IPS DF 6.9 (cell line): ENCODE results near the gene LCN6.

ENCODE experiments used
- DNase-seq: peaks from one replicate; pipeline ENCODE4 v3.0.0-alpha.2; 2013; ENCODE audit warnings: low read depth, low spot score
- H3K27ac ChIP-seq: one replicate; pipeline ENCODE4 v1.5.1; 2013; ENCODE audit warnings: low read length, control low read depth
- H3K27me3 ChIP-seq: 2 replicates; pipeline ENCODE4 v1.6.1; 2013; ENCODE audit warnings: mild to moderate bottlenecking, low read length; ENCODE audit not compliant: control insufficient read depth, insufficient read depth
- H3K36me3 ChIP-seq: 2 replicates; pipeline ENCODE4 v1.6.1; 2013; ENCODE audit warnings: low read length; ENCODE audit not compliant: control insufficient read depth, insufficient read depth
- H3K4me1 ChIP-seq: 2 replicates; pipeline ENCODE4 v1.6.1; 2013; ENCODE audit warnings: low read length; ENCODE audit not compliant: control insufficient read depth, insufficient read depth
- H3K4me3 ChIP-seq: 2 replicates; pipeline ENCODE4 v1.5.1; 2013; ENCODE audit warnings: mild to moderate bottlenecking, low read length
- H3K9me3 ChIP-seq: 2 replicates; pipeline ENCODE4 v1.6.1; 2013; ENCODE audit warnings: low read length, inconsistent platforms; ENCODE audit not compliant: control insufficient read depth, insufficient read depth
- WGBS: extraction: QIAGEN DNeasy Blood & Tissue Kit; methylation state at CpG from one replicate; pipeline ENCODE4 v1.1.7; 2013; ENCODE audit warnings: mixed read lengths, missing lambda C conversion rate; ENCODE audit not compliant: insufficient read length, insufficient coverage; 5-methylcytosine and 5-hydroxymethylcytosine counted together

Gene LCN6

DNA sequence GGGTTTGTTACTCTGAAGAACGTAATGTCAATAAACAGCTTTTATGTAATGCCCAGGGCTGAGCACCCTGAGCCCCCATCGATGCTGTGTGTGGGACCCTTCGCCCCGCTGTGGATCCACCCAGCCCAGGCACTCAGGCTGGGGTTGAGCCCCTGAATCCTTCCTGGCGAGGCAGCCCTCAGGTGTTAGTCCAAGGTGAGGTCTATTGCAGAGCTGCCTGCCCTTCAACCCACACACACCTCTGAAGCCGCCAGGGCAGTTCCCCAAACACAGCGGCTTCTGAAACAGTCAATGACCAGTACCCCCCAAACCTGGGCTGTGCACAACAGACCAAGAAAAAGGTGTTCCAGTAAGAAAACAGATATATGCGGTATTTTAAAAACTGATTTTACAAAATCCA lies 24.3 kb downstream of the LCN6 start:
- DNase-seq, result no peak
- Histone ChIP-seq H3K4me1 (no peaks in the 10 kb centered on the region; the same call in 1 of the 2 replicates), H3K27ac (no peak overlapping the region), H3K4me3 (no peak overlapping the region), H3K36me3 (peaks cover 33% of the 10 kb centered on the region), H3K9me3 (no peaks in the 10 kb centered on the region), H3K27me3 (no peaks in the 10 kb centered on the region)
- no CpG with 5 or more reads among the region's 8 CpGs for WGBS

DNA sequence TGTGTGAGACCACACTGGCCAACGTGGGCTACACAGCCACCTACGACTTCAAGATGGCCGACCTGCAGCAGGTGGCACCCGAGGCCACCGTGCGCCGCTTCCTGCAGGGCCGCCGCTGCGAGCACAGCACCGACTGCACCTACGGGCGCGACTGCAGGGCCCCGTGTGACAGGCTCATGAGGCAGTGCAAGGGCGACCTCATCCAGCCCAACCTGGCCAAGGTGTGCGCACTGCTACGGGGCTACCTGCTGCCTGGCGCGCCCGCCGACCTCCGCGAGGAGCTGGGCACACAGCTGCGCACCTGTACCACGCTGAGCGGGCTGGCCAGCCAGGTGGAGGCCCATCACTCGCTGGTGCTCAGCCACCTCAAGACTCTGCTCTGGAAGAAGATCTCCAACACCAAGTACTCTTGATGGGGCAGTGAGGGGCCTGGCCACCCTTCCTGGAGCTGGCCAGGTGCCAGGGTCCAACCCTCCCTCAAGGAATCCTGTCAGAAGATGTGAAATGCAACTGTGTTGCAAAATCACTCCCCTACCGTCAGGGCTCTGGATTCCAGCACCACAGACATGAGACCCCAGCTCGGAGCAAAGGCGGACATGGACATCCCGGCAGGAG lies 24.9 kb downstream of the LCN6 start:
- DNase-seq, result no peak
- no peaks in the 10 kb centered on the region for H3K27me3 ChIP-seq
- H3K4me1 ChIP-seq, result no peaks in the 10 kb centered on the region; the same call in 1 of the 2 replicates
- no peak overlapping the region for H3K27ac ChIP-seq
- H3K36me3 ChIP-seq, result peaks cover 33% of the 10 kb centered on the region
- no peak overlapping the region for H3K4me3 ChIP-seq
- no peaks in the 10 kb centered on the region for H3K9me3 ChIP-seq
- WGBS, result no CpG with 5 or more reads among the region's 32 CpGs

DNA sequence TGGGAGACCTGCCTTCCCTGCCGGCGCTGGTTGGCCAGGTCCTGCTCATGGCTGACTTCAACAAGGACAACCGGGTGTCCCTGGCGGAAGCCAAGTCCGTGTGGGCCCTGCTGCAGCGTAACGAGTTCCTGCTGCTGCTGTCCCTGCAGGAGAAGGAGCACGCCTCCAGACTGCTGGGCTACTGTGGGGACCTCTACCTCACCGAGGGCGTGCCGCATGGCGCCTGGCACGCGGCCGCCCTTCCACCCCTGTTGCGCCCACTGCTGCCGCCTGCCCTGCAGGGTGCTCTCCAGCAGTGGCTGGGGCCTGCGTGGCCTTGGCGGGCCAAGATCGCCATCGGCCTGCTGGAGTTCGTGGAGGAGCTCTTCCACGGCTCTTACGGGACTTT lies 25.4 kb downstream of the LCN6 start:
- peaks cover 33% of the 10 kb centered on the region for H3K36me3 ChIP-seq
- no peak for DNase-seq
- no peaks in the 10 kb centered on the region for H3K27me3 ChIP-seq
- no peak overlapping the region for H3K27ac ChIP-seq
- H3K4me3 ChIP-seq, result no peak overlapping the region
- no peaks in the 10 kb centered on the region for H3K9me3 ChIP-seq
- WGBS, result no CpG with 5 or more reads among the region's 24 CpGs
- H3K4me1 ChIP-seq, result no peaks in the 10 kb centered on the region; the same call in 1 of the 2 replicates

DNA sequence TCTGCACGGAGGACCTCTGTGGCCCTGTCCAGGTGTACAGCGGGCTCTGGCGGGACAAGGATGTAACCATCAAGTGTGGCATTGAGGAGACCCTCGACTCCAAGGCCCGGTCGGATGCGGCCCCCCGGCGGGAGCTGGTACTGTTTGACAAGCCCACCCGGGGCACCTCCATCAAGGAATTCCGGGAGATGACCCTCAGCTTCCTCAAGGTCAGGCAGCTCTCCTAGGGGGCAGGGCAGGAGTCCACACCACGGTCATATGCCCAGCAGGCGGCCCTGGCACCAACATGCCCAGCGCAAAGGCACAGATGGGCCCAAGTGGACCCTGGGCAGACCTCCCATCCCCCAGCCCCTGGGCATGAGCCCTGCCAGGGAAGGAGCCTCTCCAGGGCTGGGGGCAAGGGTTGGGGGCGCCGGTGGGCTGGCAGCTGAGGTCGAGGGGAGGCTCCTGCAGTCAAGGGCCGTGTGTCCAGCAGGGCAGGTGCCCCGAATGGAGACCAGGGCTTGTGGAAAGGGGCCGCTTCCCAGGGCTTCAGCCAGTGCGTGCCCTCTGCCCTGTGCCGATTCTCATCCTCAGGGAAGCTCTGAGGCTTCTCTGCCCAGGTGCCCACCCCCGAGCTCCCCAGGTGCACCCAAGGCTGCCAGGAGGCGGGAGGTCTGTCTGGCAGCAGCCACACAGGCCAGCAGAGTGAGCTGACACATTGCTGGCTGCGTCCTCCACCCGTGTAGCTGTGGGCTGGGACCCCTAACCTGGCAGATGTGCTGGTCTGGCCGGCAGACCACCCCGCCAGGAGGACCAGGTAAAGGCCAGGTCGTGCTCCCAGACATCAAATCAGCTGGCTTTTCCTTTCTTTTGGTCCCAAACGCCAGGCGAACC lies 26.0 kb downstream of the LCN6 start:
- WGBS, result no CpG with 5 or more reads among the region's 31 CpGs
- H3K36me3 ChIP-seq, result peaks cover 33% of the 10 kb centered on the region

DNA sequence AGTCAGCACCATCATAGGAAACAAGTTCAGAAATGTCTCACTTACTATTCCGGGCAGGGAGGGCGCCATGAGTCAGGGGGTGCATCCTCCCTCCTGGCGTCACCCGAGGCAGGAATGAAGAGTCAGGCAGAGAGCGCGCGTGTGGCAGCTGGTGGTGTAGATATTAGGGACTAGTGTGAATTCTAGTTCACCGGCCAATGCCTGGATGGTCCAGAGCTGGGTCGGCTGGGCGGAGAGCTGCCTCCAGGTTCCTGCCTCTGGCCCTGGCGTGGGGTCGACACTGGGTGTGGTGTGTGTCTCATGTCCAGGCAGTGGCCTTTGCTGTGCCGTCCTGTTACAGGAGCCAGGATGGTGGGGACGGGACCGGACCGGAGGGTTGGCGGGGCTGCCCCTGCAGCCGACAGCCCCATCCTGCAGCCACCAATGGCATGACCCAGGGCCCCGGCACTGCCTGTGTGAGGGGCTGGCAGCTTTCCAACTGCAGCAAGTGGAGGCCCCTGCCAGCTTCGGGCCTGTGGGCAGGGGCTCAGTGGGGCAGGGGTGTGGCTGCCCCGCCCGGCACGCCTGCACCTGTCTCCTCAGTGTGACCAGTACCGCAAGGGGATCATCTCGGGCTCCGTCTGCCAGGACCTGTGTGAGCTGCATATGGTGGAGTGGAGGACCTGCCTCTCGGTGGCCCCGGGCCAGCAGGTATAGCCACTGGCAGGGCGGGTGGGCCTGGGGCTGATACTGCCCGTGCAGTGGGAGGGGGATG lies 26.8 kb downstream of the LCN6 start:
- H3K27me3 ChIP-seq, result no peaks in the 10 kb centered on the region
- no peaks in the 10 kb centered on the region; the same call in 1 of the 2 replicates for H3K4me1 ChIP-seq
- H3K36me3 ChIP-seq, result peaks cover 30% of the 10 kb centered on the region
- no CpG with 5 or more reads among the region's 30 CpGs for WGBS
- H3K9me3 ChIP-seq, result no peaks in the 10 kb centered on the region
- no peak for DNase-seq
- no peak overlapping the region for H3K4me3 ChIP-seq
- no peak overlapping the region for H3K27ac ChIP-seq

More for the DNA sequence above, 26.0 kb downstream of the LCN6 start:
- no peak overlapping the region for H3K4me3 ChIP-seq
- H3K27ac ChIP-seq, result no peak overlapping the region
- H3K9me3 ChIP-seq, result no peaks in the 10 kb centered on the region
- no peak for DNase-seq
- no peaks in the 10 kb centered on the region; the same call in 1 of the 2 replicates for H3K4me1 ChIP-seq
- no peaks in the 10 kb centered on the region for H3K27me3 ChIP-seq

DNA sequence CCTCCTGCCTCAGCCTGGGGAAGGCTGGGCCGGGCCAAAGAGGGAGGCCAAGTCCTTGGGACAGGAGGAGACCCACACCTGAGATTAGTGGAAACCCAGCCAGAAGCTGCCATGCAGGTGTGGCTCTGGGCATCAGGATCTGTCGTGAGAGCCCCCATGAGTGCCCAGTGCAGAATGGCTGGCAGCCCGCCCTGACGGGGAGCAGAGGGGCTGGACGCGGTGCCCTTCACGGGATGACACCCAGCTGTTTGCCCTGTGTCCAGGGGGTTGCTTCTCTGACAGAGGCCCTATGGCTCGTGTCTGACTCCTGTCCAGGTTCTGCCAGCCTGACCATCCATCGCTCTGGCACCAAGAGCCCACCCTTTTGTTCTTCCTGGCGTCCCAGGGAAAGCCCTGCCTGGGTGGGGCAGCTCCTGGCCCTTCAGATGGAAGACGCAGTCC lies 27.4 kb downstream of the LCN6 start:
- no peak for DNase-seq
- no peak overlapping the region for H3K4me3 ChIP-seq
- no peaks in the 10 kb centered on the region; the same call in 1 of the 2 replicates for H3K4me1 ChIP-seq
- H3K36me3 ChIP-seq, result peaks cover 25% of the 10 kb centered on the region
- no peak overlapping the region for H3K27ac ChIP-seq
- H3K27me3 ChIP-seq, result no peaks in the 10 kb centered on the region
- no peaks in the 10 kb centered on the region for H3K9me3 ChIP-seq
- no CpG with 5 or more reads among the region's 11 CpGs for WGBS

DNA sequence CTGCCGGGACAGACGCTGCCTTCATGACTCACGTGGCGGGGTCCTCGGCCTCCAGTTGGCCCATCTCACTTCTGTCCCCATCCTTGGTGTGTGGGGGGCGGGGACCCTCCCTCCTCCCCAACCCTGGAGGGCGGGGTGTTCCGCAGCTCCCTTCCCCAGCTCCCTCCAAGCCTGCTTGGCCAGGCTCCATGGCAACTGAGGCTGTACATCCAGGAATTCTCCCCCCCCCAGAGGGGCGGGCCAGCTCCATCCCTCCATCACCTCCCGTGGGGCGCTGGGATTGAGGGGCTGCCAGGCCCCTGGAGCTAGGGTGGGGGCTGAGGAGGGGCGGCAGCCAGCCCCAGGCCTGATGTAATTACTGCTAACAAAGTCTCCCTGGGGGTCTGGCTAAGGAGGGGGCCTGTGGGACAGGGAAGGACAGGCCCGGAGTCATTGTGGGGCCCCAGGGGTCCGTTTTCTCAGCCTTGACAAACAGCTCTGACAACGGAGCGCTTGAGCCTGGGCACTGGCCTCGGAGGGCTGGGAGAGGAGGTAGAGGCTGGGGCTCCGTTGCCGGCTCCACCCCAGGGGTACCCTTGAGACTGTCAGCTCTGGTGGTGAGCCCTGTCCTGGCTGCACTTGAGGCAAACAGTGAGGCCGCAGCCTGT lies 28.0 kb downstream of the LCN6 start:
- no peaks in the 10 kb centered on the region for H3K9me3 ChIP-seq
- peaks cover 21% of the 10 kb centered on the region for H3K36me3 ChIP-seq
- H3K4me1 ChIP-seq, result no peaks in the 10 kb centered on the region; the same call in 1 of the 2 replicates
- H3K27ac ChIP-seq, result no peak overlapping the region
- no CpG with 5 or more reads among the region's 20 CpGs for WGBS
- H3K27me3 ChIP-seq, result no peaks in the 10 kb centered on the region
- DNase-seq, result no peak
- H3K4me3 ChIP-seq, result no peak overlapping the region

DNA sequence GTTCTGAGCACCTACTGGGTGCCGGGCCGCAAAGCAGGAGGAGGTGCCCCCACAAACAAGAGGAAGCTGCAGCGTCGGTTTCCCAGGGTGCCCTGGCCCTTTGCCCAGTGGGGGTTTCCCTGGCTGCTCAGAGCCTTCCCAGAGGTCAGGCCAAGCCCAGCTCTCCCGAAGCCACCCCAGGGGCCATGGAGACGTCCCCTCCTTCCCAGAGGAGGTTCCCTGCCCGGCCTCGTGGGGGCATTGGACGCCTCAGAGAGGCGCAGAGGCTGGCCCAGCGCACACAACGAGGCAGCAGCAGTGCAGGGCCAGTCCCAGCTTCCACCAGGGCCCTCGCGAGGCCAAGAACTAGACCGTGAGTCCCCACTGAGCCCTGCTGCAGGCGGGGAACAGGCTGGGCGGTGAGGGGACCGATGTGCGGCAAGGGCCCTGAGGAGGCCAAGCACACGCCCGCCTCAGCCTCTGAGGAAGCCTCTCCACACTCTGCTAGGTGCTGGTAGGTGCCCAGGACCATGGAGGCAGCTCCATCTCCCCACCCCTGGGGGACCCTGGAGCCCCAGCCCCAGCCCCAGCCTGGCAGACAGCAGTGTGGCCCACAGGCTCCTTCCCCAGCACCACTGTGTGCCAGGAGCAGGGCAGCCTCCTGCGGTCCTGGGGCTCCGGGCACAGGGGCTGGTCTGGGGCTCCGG lies 29.0 kb downstream of the LCN6 start:
- Histone ChIP-seq H3K9me3 (no peaks in the 10 kb centered on the region), H3K36me3 (peaks cover 20% of the 10 kb centered on the region), H3K4me1 (no peaks in the 10 kb centered on the region; the same call in 1 of the 2 replicates), H3K4me3 (no peak overlapping the region), H3K27ac (no peak overlapping the region), H3K27me3 (no peaks in the 10 kb centered on the region)
- DNase-seq, result no peak
- WGBS, result no CpG with 5 or more reads among the region's 24 CpGs

DNA sequence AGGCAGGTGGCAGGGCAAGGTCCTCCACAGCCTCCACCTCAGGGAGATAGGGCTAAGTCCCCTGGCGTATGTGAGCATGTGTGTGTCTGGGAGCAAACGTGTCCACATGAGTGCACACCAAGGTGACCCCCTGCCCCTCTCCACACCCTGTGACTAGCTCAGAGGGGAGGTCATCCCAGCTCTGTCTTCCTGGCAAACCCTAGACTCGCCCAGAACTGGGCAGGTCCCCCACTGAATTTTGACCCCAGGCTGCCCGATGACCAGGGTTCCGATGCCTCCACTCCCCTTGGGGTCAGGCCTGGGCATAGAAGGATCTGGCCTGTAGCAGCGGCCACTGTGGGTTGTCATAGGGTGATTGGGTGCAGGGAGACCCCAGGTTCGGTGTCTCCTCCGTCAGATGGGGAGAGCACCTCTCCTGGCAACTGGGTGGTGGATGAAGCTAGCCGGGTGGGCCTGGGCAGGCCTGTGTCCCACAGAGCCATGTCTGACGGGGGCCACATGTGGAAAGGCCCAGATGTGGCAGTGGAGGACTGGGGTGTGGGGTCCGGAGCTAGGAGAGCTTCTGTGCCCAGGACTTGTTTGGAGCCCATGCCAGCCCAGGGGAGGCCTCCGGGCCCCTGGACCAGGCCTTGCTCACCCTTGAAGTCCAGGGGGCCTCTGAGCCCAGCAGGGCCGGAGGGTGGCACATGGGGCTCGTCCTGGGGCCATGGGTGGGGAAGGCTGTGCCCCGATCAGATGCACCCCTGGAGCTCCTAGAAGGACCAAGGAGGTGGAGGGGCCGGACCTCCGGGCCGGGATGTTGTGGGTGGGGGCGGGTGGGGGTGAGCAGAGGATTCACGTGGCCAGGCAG lies 29.8 kb downstream of the LCN6 start:
- no peaks in the 10 kb centered on the region for H3K9me3 ChIP-seq
- H3K4me1 ChIP-seq, result peaks cover 2% of the 10 kb centered on the region; the same call in 1 of the 2 replicates
- no peak overlapping the region for H3K27ac ChIP-seq
- no peak for DNase-seq
- peaks cover 15% of the 10 kb centered on the region for H3K36me3 ChIP-seq
- no peaks in the 10 kb centered on the region for H3K27me3 ChIP-seq
- no peak overlapping the region for H3K4me3 ChIP-seq
- WGBS, result no CpG with 5 or more reads among the region's 20 CpGs
